Activated CD4-positive, alpha-beta T cell treated with anti-CD3 and anti-CD28 coated beads, Interleukin-2, amount 50 U/mL, for 1 hour (primary cell): ENCODE measurements around the gene ZCCHC17.

Source experiments
- DNase-seq: peaks from one replicate; pipeline ENCODE4 v3.0.0-alpha.2; 2020

Gene ZCCHC17

DNA sequence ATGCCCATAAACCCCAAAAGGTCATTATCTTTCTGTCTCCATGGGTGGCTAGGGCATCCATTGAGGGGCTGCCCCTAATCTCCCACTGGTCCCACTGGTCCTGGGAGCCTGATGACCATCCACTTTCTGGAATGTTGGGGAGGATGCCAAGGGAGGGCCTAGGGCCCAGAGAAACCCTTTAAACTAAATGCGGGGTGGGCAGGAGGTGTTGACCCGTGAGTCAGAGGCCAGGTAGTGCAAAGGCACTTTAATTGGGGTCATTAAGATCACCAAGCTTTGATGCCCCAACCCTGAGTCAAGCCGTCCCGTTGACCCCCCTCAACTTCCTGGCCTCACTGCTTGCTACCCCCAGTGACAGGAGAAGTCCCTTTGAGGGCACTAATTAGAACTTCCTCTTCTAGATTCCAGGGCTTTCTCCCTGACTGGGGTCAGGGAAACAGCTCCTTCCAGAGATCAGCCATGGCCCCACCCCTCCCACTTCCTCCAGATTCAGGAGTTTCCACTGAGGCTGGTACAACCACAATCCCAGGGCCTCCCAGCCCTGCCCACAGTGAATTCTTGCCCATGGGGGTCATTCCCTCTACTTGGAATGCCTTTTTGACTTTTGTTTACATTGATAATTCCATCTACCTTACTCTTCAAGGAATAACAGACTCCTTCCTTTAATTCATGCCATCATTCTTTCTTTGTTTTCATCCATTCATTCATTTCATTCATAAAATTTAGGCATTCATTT, 100.7 kb downstream of the ZCCHC17 start:
- no peak for DNase-seq

DNA sequence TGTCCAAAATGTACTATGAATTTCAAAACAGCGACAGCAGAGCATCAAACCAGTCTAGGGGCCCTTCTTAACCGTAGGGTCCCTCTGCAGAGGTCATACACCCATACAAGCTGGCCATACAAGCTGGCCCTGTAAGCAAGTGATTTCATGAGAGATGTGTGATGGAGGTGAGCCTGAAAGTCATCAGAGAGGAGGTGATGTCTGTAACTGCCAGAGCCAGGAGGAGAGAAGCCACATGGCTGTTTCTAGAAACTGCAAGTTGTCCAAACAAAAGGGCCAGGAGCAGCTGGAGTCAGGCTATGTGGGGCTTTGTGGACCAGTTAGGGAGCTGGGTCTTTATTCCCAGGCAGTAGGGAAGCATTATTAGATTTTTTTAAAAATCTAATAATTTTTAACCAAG, 101.4 kb downstream of the ZCCHC17 start:
- DNase-seq: no peak

DNA sequence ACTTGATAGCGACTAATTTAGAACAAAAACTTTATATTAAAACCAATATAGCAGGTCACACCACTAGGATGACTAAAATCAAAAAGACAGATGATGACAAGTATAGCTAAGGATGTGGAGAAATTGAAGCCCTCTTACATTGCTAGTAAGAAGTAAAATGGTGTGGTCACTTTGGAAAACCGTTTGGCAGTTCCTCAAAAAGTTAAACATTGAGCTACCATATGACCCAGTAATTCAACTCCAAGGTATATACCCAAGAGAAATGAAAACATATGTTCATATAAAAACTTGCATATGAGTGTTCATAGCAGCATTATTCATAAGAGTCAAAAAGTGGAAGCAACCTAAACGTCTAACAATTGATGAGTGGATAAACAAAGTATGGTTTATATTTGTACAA, 103.1 kb downstream of the ZCCHC17 start:
- no peak for DNase-seq

DNA sequence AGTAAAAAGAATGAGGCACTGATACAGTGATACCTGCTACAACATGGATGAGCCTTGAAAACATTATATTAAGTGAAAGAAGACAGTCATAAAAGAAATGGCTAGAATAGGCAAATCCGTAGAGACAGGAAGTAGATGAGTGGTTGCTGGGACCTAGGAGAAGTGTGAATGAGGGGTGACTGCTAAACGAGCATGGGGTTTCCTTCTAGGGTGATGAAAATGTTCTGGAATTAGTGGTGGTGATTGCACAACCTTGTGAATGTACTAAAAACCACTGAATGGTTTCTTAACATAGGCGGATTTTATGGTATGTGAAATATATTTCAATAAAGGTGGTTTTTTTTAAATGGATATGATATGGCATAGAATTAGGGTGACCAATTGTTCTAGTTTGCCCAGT, 103.6 kb downstream of the ZCCHC17 start:
- DNase-seq: no peak

DNA sequence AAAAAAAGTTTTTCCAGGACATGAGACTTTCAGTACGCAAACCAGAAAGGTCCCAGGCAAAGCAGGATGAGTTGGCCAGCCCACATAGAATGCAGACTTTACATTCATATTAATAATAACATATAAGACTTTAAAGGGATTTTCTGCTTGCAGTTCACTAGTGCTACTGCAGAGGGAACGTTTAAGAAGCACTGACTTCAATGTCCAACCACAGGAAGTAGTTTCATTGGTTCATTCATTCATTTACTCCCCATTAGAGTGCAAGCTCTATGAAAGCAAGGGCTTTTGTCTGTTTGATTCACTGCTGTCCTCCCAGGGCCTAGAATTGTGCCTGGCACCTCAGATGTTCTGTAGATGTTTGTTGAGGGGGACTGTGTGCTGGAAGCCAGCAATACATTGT, 104.4 kb downstream of the ZCCHC17 start:
- DNase-seq: no peak

DNA sequence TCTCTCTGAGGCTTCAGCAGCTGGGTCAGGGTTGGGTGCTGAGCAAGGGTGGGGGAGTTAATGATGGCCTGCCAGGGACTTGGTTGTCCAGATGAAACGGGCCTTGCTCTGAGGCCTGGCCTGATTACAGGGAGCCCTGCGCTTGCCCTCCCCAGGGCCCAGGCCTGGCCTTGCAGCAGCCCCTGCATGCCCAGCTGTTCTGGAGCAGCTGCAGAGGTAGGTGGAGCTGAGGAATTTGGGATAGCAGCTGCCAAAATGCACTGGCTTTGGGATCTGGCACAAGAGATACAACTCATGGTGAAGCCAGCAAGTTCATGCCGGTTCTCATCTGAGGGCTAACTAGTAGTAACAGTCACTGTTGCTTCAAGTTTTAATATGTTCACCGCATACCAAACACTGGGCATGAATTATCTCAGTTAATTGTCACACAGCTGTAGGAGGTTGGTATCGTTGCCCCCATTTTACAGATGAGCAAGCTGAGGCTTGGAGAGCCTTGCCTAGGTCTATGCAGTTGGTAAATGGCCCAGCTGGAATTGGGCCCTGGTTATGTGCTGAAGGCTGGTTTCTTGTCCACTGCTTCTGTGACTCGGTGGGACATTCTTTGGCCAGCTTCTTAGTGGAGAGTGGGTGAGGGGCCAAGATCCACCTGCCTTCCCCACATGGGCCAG, 108.9 kb downstream of the ZCCHC17 start:
- no peak for DNase-seq

DNA sequence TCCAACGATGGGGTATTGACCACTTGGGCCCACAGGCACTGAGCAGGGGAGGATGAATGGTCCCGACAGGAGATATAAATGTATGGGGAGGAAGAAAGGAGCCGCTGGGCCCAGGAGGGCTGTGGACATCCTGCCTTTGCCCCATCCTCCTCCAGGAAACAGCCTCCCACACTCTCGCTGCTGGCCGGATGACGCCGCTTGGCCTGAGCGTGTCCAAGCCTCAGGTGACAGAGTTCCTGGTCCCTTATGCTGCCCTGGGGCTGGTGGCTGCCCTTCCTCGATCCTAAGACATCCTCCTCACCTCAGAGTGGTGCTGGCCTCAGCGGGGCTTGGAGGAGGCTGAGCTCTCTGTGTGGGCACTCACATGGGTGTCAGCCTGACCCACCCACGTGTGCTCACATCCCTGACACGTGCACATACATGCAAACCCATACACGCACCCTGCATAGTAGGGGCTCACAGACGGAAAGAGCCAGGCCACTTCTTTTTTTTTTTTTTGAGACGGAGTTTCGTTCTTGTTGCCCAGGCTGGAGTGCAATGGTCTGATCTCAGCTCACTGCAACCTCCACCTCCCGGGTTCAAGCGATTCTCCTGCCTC, 110.3 kb downstream of the ZCCHC17 start:
- DNase-seq: no peak

DNA sequence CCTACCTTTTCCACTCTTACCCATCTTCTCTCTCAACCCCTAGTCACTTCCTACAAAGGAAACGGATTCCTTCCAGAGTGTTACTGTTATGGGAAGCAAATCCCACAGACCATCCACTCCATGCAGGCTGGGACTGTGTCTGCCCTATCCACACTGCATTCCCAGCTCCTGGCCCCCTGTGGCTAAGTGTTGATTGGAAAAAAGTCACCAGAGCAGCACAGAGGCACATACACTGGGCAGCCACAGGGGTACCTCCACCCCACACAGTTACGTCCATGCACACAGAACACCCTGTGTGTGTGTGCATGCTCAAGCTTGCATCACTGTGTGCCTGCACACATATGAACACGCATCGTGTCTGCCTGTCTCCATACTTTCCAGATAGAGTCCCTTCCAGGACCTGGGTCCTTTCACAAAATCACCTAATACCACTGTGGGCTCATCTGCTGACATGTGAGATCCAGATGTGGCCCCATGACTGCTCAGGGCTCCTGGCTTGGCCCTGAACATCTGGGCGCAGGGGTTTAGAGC, 112.0 kb downstream of the ZCCHC17 start:
- DNase-seq: no peak

DNA sequence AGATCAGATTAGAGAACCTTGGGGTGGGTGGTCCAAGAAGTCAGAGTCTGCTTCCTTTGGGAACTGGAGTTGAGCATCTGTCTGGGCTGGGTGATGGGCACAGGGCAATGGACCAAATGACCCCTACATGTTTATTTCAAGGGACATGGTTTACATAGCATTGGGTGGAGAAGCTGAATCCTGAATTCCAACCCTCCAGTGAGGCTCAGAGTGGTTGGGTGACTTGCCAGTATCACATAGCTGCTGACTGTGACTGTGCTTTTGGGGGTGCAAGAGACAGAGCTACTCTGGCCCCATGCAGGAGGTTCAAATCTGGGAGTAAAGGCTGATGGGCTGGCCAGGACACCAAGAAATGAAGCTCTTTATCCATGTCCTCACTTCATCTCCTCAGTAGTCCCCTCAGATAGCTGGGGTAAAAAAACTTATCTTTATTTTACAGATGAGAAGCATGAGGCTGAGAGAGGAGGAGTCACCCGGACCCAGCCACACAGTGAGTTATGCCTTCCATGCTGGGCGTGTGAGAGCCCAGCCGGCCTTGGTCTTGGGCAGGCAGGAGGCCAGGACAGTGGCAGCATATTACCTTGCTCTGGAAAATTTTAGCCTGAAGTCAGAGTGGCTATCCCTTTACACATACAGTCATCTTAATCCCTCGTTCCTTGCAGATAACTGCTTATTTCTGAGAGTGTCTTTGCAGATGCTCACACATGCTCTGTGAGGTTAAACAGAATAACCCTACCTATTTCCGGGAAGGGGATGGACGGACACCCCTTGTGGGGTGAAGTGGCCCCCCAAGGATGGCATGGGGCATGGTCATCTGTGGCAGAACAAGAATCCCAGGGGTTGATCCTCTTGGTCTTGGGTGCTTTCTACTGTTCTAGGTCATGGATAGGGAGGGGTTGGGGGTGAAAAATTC, 113.4 kb downstream of the ZCCHC17 start:
- DNase-seq: no peak

DNA sequence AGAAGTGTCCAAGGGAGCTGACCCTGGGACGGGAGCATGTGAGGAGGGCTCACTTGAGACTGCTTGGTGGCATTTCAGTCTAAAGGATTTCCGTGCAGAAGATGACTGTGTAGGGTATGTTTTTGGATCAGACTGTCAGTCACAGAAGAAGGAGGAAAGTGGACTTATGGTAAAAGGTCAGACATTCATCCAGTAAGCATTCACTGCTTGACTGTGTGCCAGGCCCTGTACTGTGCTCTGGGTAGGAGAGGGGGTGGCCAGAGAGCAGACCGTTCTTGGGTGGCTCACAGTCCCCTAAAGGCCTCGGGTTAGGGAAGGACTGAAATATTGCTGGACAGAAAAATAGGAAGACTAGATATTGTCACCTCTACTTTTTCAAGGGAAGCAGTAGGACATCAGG, 114.0 kb downstream of the ZCCHC17 start:
- DNase-seq: no peak

DNA sequence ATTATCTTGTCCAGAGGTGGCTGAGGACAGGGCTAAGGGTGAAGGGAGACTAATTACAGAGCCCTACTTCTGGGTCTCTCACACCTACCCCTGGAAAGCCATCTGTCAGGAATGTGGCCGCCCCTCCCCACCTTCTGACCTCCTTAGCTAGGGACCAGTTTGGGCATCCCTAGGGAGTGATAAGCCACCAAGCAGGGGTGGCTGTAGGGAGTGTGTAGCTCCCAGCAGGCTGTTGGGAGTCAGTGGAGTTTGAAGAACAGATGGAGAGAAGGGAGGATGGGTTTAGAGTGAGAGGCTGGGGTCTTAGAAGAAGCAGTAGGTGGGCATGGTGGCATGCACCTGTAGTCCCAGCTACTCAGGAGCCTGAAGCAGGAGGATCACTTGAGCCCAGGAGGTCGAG, 115.4 kb downstream of the ZCCHC17 start:
- DNase-seq: no peak

DNA sequence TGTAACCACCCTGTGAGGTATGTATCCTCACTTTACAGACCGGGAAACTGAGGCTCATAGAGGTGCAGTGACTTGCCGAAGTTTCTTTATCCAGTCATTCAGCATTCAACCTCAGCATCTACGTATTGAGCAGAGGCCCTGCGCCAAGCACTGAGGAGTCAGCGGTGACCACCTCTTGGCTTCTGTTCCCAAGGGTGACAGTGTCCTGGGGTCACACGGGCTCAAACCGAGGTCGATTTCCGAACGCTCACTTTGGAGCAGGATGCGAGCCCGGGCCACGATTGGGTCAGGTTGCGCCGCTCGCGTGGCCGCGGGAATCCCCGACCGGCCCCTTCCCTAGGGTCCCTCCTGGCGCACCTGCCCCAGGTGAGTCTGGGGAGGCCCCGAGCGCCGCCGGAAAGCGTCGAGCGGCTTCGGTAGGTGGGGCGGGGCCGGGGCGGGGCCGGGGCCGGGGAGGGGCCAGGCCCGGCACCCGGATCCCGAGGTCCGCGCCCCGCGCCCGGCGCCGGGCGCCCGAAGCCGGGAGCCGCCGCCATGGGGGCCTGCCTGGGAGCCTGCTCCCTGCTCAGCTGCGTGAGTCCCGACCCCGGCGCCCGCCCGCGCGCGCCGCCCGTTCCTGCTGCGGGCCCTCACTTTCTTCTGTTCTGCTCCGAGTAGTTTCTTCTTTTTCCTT, 116.0 kb downstream of the ZCCHC17 start, which contains the start of gene SERINC2:
Gene SERINC2 (plus strand): TSS at position 482 of the 673 bp plus-strand sequence. CDS start 53 bp downstream, at position 535.
- DNase-seq: peak; percentile 12

DNA sequence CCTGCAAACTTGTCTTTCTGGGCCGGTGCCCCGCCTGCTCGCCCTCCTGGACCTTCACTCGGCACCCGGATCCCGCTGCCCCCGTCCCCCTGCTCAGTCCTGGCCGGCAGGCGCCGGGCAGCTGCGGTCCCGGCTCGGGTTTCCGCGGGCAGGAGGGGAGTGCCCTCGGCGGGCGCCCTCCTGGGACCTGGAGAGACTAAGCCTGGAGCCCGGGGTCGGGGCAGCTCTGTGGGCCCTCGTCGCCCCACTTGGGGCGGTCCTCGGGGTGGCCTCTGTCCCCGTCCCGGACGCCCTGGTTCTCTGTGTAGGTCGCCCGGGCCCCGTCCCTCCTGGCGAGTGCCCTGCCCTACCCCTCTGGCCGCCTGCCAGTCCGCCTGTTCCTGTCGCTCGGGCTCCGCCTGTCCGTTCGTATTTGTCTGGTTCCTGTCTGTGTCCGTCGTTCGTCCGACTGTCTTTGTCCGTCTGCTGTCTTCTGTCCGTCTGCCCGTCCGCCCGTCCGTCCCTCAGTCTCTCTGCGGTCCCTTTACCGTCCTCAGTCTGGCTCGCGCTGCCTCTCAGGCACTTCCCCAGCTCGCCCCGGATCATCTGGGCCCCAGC, 116.7 kb downstream of the ZCCHC17 start:
- peak; percentile 18 for DNase-seq
